Stimulated activated CD8-positive, alpha-beta memory T cell treated with anti-CD3 and anti-CD28 coated beads, Interleukin-4, amount 100 ng/mL, for 4 hours (primary cell): ENCODE results near the gene SLC35E4.
"Not testable (repeated sequence)": the region's sequence is repeated elsewhere in the genome, so short reads cannot be mapped to it uniquely, and the experiment has no call there.

Experiments used
- DNase-seq, 2 donors: peaks; one replicate each; pipeline ENCODE4 v3.0.0-alpha.2; 2020; ENCODE audit warnings: low read depth in 2 of 2, low spot score in 1 of 2

SLC35E4 gene

GRCh38 chr22:30611197-30611596, 24.4 kb upstream of the SLC35E4 start:
- no peak for DNase-seq

GRCh38 chr22:30612789-30613188, 22.8 kb upstream of the SLC35E4 start:
- DNase-seq = no peak

GRCh38 chr22:30614268-30614667, 21.3 kb upstream of the SLC35E4 start:
- no peak for DNase-seq

GRCh38 chr22:30614879-30615278, 20.7 kb upstream of the SLC35E4 start:
- DNase-seq = no peak

- DNase-seq = no peak
Measured at GRCh38 chr22:30615543-30615954, 20.0 kb upstream of the SLC35E4 start.

- DNase-seq = no peak
Measured at GRCh38 chr22:30617819-30618218, 17.8 kb upstream of the SLC35E4 start.

GRCh38 chr22:30619909-30620308, 15.7 kb upstream of the SLC35E4 start:
- not testable (repeated sequence) for DNase-seq

GRCh38 chr22:30626413-30626812, 9.2 kb upstream of the SLC35E4 start:
- DNase-seq = no peak

GRCh38 chr22:30627471-30627870, 8.1 kb upstream of the SLC35E4 start:
- DNase-seq = no peak

GRCh38 chr22:30628491-30628890, 7.1 kb upstream of the SLC35E4 start:
- no peak for DNase-seq

GRCh38 chr22:30631469-30631868, 4.1 kb upstream of the SLC35E4 start:
- not testable (repeated sequence) for DNase-seq

GRCh38 chr22:30634471-30635233, 929 bp upstream of the SLC35E4 start:
- DNase-seq = peak; percentile 79 to 90

GRCh38 chr22:30636226-30637077, 871 bp downstream of the SLC35E4 start:
- DNase-seq = no peak

GRCh38 chr22:30637701-30638114, 2.1 kb downstream of the SLC35E4 start:
- no peak for DNase-seq

- no peak for DNase-seq
Measured at GRCh38 chr22:30640361-30640760, 4.8 kb downstream of the SLC35E4 start.

GRCh38 chr22:30640839-30641430, 5.4 kb downstream of the SLC35E4 start:
- no peak for DNase-seq

GRCh38 chr22:30643055-30643875, 7.7 kb downstream of the SLC35E4 start:
- DNase-seq = no peak

- no peak for DNase-seq
Measured at GRCh38 chr22:30646518-30647160, 11.1 kb downstream of the SLC35E4 start.

- no peak for DNase-seq
Measured at GRCh38 chr22:30647536-30647935, 12.0 kb downstream of the SLC35E4 start.

GRCh38 chr22:30648825-30649224, 13.2 kb downstream of the SLC35E4 start:
- DNase-seq = no peak
